Measurements from ENCODE around the gene NLRP13. TPM values are rescaled to one million over a fixed set of nuclear protein-coding genes. Genes with fewer than 3 reads are reported as not detected.

NLRP13 gene
- total RNA-seq, 1 donor from 2014 or later = not detected

DNA sequence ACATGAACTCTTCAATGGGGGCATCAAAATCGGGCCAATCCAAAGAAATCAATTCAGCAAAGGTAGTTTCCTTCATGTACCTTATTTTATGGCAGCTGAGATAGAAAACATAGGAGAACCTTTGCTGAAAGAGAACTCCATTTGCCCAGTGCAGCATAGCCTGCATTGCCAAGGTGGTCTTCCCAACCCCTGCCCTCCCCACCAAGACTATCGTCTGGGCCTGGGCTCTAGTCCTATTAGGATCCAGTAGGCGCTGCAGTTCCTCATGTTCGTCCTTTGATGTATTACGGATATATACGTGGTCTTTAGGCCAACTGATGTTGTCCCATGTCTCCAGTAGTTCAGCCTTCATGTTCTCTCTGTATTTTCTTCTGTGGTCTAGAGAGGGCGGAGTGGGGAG lies 19.2 kb downstream of the NLRP13 start:
- no peak overlapping the region for H3K27ac Mint-ChIP-seq
- peaks cover 3% of the 10 kb centered on the region for H3K36me3 Mint-ChIP-seq (ENCODE audit: insufficient read depth)

GRCh38 chr19:55909801-55910200 lies 22.3 kb downstream of the NLRP13 start:
- Mint-ChIP-seq H3K4me1 (ENCODE audit: low read depth) (no peaks in the 10 kb centered on the region), H3K4me3 (ENCODE audit: low read depth) (no peak overlapping the region), H3K27me3 (no peaks in the 10 kb centered on the region), H3K36me3 (ENCODE audit: insufficient read depth) (peaks cover 4% of the 10 kb centered on the region), H3K27ac (no peak overlapping the region), H3K9me3 (ENCODE audit: low read depth) (peaks cover 70% of the 10 kb centered on the region)
- no peak for DNase-seq (ENCODE audit: low spot score, unreplicated experiment)
- no peak for TF ChIP-seq CTCF (IDR thresholded peaks at IDR 0.05; ENCODE audit: unreplicated experiment)

More for the DNA sequence above, 19.2 kb downstream of the NLRP13 start:
- Mint-ChIP-seq H3K4me1 (ENCODE audit: low read depth) (no peaks in the 10 kb centered on the region), H3K27me3 (no peaks in the 10 kb centered on the region), H3K9me3 (ENCODE audit: low read depth) (peaks cover 73% of the 10 kb centered on the region), H3K4me3 (ENCODE audit: low read depth) (no peak overlapping the region)
- no peak for DNase-seq (ENCODE audit: low spot score, unreplicated experiment)
- TF ChIP-seq CTCF (IDR thresholded peaks at IDR 0.05; ENCODE audit: unreplicated experiment) = no peak

- no peaks in the 10 kb centered on the region for H3K27me3 Mint-ChIP-seq
- TF ChIP-seq CTCF (IDR thresholded peaks at IDR 0.05; ENCODE audit: unreplicated experiment) = no peak
- no peaks in the 10 kb centered on the region for H3K4me1 Mint-ChIP-seq (ENCODE audit: low read depth)
- peaks cover 4% of the 10 kb centered on the region for H3K36me3 Mint-ChIP-seq (ENCODE audit: insufficient read depth)
- no peak for DNase-seq (ENCODE audit: low spot score, unreplicated experiment)
- peaks cover 70% of the 10 kb centered on the region for H3K9me3 Mint-ChIP-seq (ENCODE audit: low read depth)
- H3K27ac Mint-ChIP-seq = no peak overlapping the region
- H3K4me3 Mint-ChIP-seq (ENCODE audit: low read depth) = no peak overlapping the region
Measured at GRCh38 chr19:55907746-55908145, 24.4 kb downstream of the NLRP13 start.

GRCh38 chr19:55907286-55907685 lies 24.9 kb downstream of the NLRP13 start:
- no peak overlapping the region for H3K27ac Mint-ChIP-seq
- DNase-seq (ENCODE audit: low spot score, unreplicated experiment) = no peak
- no peaks in the 10 kb centered on the region for H3K4me1 Mint-ChIP-seq (ENCODE audit: low read depth)
- no peak for TF ChIP-seq CTCF (IDR thresholded peaks at IDR 0.05; ENCODE audit: unreplicated experiment)
- no peaks in the 10 kb centered on the region for H3K27me3 Mint-ChIP-seq
- H3K4me3 Mint-ChIP-seq (ENCODE audit: low read depth) = no peak overlapping the region
- H3K36me3 Mint-ChIP-seq (ENCODE audit: insufficient read depth) = peaks cover 4% of the 10 kb centered on the region
- H3K9me3 Mint-ChIP-seq (ENCODE audit: low read depth) = peaks cover 67% of the 10 kb centered on the region

DNA sequence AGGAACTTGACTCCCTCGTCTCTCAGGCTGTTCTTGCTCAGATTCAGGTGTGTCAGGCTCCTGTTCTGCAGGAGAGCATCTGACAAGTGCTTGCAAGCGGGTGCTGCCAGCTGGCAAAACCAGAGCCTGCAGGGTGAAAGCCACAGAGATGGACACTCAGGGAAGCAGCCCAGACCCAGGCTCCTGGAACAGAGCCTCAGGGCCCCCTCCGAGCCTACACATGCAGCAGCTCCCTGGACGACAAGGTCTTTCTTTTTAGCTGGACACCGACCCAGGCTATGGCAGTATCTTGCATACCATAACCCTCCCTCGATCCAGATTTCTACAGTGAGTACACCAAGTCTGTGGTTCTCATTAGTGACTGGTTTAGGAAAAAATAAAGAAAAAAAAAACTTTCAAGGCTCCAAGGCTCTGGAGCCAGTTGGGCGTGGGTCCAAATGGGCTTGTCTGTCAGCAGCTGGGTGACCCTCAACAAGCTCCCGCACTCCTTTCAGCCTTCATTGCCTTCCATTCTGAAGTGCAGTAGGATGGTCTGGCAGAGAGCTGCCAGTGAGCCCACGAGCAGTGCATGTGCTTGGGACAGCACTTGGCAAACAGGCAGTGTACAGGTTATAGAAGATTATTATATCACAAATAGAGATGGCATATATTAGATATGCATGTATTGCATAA lies 29.9 kb downstream of the NLRP13 start:
- DNase-seq (ENCODE audit: low spot score, unreplicated experiment) = no peak
- Mint-ChIP-seq H3K36me3 (ENCODE audit: insufficient read depth) (peaks cover 2% of the 10 kb centered on the region), H3K4me3 (ENCODE audit: low read depth) (no peak overlapping the region)

More for the DNA sequence above, 29.9 kb downstream of the NLRP13 start:
- Mint-ChIP-seq H3K27ac (no peak overlapping the region), H3K27me3 (no peaks in the 10 kb centered on the region), H3K9me3 (ENCODE audit: low read depth) (peaks cover 46% of the 10 kb centered on the region), H3K4me1 (ENCODE audit: low read depth) (no peaks in the 10 kb centered on the region)
- no peak for TF ChIP-seq CTCF (IDR thresholded peaks at IDR 0.05; ENCODE audit: unreplicated experiment)
